H1 (cell line): ENCODE results near the gene FRMD3. TPM values are rescaled to one million over a fixed set of nuclear protein-coding genes. Genes with fewer than 3 reads are reported as not detected.
A peak's percentile ranks its signal among the peaks of the same experiment; 100 is the strongest.

ENCODE experiments used
- CTCF ChIA-PET: fragments of 300-600 bp; sonication (Branson Sonifier 250); formaldehyde crosslinking; loops from one replicate; lab custom pipeline; 2021; ENCODE audit not compliant: partially characterized antibody; lab: Charles Lee
- POLR2A ChIA-PET: fragments of 300-600 bp; sonication (Branson Sonifier 250); formaldehyde crosslinking; loops from one replicate; lab custom pipeline; 2021; ENCODE audit warnings: inconsistent platforms; ENCODE audit not compliant: partially characterized antibody; lab: Charles Lee
- DNase-seq, 2 experiments: peaks; one replicate each; pipeline versions ENCODE4 v3.0.0 to v3.0.0-alpha.2; 2010 to 2022; ENCODE audit warnings: low spot score in 2 of 2, low read depth in 1 of 2, mixed read lengths in 1 of 2
- FAIRE-seq: peaks from 2 replicates; lab custom pipeline; 2011; peaks lifted over from hg19 to GRCh38; lab: Jason Lieb, UNC
- H2AFZ ChIP-seq: 2 replicates; pipeline ENCODE4 v1.8.1; 2012; ENCODE audit warnings: low read length, inconsistent platforms
- H2AK5ac ChIP-seq: 2 replicates; pipeline ENCODE4 v1.6.1; 2013; ENCODE audit warnings: low read depth, low read length
- H2BK120ac ChIP-seq: replicated peaks from 2 replicates; pipeline ENCODE3; 2013; ENCODE audit warnings: low read depth, low read length, inconsistent platforms
- H2BK12ac ChIP-seq: 2 replicates; pipeline ENCODE4 v1.6.1; 2013; ENCODE audit warnings: low read depth, low read length
- H2BK15ac ChIP-seq: 2 replicates; pipeline ENCODE4 v1.6.1; 2013; ENCODE audit warnings: low read length
- H2BK20ac ChIP-seq: 2 replicates; pipeline ENCODE4 v1.6.1; 2013; ENCODE audit warnings: low read length
- H2BK5ac ChIP-seq: 2 replicates; pipeline ENCODE4 v1.6.1; 2013; ENCODE audit warnings: low read depth, low read length
- H3K14ac ChIP-seq: 2 replicates; pipeline ENCODE4 v1.6.1; 2013; ENCODE audit warnings: inconsistent platforms; ENCODE audit not compliant: insufficient read length
- H3K18ac ChIP-seq: 2 replicates; pipeline ENCODE4 v1.6.1; 2013; ENCODE audit warnings: low read length; ENCODE audit errors: extremely low read depth
- H3K23ac ChIP-seq: 2 replicates; pipeline ENCODE4 v1.6.1; 2013; ENCODE audit warnings: inconsistent platforms; ENCODE audit not compliant: insufficient read length
- H3K23me2 ChIP-seq: 2 replicates; pipeline ENCODE4 v1.6.1; 2013; ENCODE audit warnings: low read depth, low read length
- H3K27ac ChIP-seq: 2 replicates; pipeline ENCODE4 v1.6.1; 2011; ENCODE audit warnings: low read depth, low read length, inconsistent platforms
- H3K27me3 ChIP-seq, 4 experiments: replicated peaks in 1 of 4; 1 replicate in 1 of 4; 2 replicates in 3 of 4; pipeline versions ENCODE4 v1.6.1 to v1.8.1; 2011 to 2013; ENCODE audit warnings: low read length in 3 of 4, mild to moderate bottlenecking in 3 of 4, inconsistent platforms in 2 of 4, mixed read lengths in 2 of 4, moderate library complexity in 1 of 4; ENCODE audit not compliant: control insufficient read depth in 3 of 4, insufficient read depth in 3 of 4; ENCODE audit errors: extremely low read depth in 1 of 4
- H3K36me3 ChIP-seq, 4 experiments: 2 replicates each; pipeline versions ENCODE4 v1.6.1 to v1.8.1; 2011 to 2013; ENCODE audit warnings: mild to moderate bottlenecking in 4 of 4, low read length in 3 of 4, moderate library complexity in 2 of 4, control low read depth in 1 of 4, inconsistent platforms in 1 of 4; ENCODE audit not compliant: insufficient read depth in 4 of 4, control insufficient read depth in 2 of 4
- H3K4ac ChIP-seq: replicated peaks from 2 replicates; pipeline ENCODE3; 2013; ENCODE audit warnings: low read length, low read depth, mixed read lengths, inconsistent platforms; ENCODE audit not compliant: insufficient read length
- H3K4me1 ChIP-seq, 4 experiments: replicated peaks in 1 of 4; 1 replicate in 1 of 4; 2 replicates in 3 of 4; pipeline versions ENCODE4 v1.6.1 to v1.8.1; 2011 to 2013; ENCODE audit warnings: low read length in 3 of 4, inconsistent platforms in 2 of 4, mixed read lengths in 1 of 4; ENCODE audit not compliant: insufficient read depth in 4 of 4, control insufficient read depth in 3 of 4
- H3K4me2 ChIP-seq, 2 experiments: 2 replicates each; pipeline versions ENCODE4 v1.6.1 to v1.8.1; 2011 to 2013; ENCODE audit warnings: low read depth in 2 of 2, low read length in 2 of 2, control low read depth in 1 of 2, inconsistent platforms in 1 of 2, mild to moderate bottlenecking in 1 of 2; ENCODE audit not compliant: insufficient read depth in 1 of 2
- H3K4me3 ChIP-seq, 4 experiments: fragments of 200-600, 300-600 bp in 1 of 4; sonication (generic), shearing (Covaris generic), sonication (Bioruptor Twin) in 1 of 4; 2 replicates each; pipeline versions ENCODE4 v1.5.1 to v1.8.1; 2011 to 2016; ENCODE audit warnings: low read length in 4 of 4, low read depth in 3 of 4, control low read depth in 2 of 4, inconsistent platforms in 2 of 4, mild to moderate bottlenecking in 2 of 4, mixed read lengths in 1 of 4, moderate library complexity in 1 of 4; ENCODE audit not compliant: insufficient read depth in 2 of 4; ENCODE audit errors: extremely low read depth in 1 of 4
- H3K56ac ChIP-seq: replicated peaks from 2 replicates; pipeline ENCODE3; 2013; ENCODE audit warnings: low read depth, mild to moderate bottlenecking, mixed read lengths, low read length, inconsistent platforms; ENCODE audit not compliant: insufficient read length
- H3K79me1 ChIP-seq: 2 replicates; pipeline ENCODE4 v1.6.1; 2013; ENCODE audit warnings: low read depth, low read length, control low read depth
- H3K79me2 ChIP-seq, 2 experiments: 2 replicates each; pipeline versions ENCODE4 v1.6.1 to v1.8.1; 2012 to 2013; ENCODE audit warnings: low read length in 2 of 2, mild to moderate bottlenecking in 2 of 2, inconsistent platforms in 1 of 2; ENCODE audit not compliant: insufficient read depth in 2 of 2, control insufficient read depth in 1 of 2
- H3K9ac ChIP-seq, 4 experiments: replicated peaks in 1 of 4; 1 replicate in 1 of 4; 2 replicates in 3 of 4; pipeline versions ENCODE4 v1.6.1 to v1.8.1; 2011 to 2013; ENCODE audit warnings: low read depth in 3 of 4, low read length in 3 of 4, control low read depth in 2 of 4, mild to moderate bottlenecking in 2 of 4, moderate library complexity in 2 of 4, inconsistent platforms in 1 of 4; ENCODE audit errors: extremely low read depth in 1 of 4
- H3K9me3 ChIP-seq, 2 experiments: 2 replicates each; pipeline versions ENCODE4 v1.6.1 to v1.8.1; 2012 to 2013; ENCODE audit warnings: mild to moderate bottlenecking in 2 of 2, moderate library complexity in 2 of 2, control low read depth in 1 of 2, inconsistent platforms in 1 of 2, low read depth in 1 of 2, low read length in 1 of 2, mixed read lengths in 1 of 2; ENCODE audit not compliant: insufficient read depth in 2 of 2
- H4K20me1 ChIP-seq, 2 experiments: replicated peaks in 1 of 2; 2 replicates each; pipeline versions ENCODE3 to v1.8.1; 2011 to 2013; ENCODE audit warnings: inconsistent platforms in 2 of 2, low read length in 2 of 2, mild to moderate bottlenecking in 1 of 2; ENCODE audit not compliant: insufficient read depth in 2 of 2, control insufficient read depth in 1 of 2
- H4K5ac ChIP-seq: 2 replicates; pipeline ENCODE4 v1.6.1; 2013; ENCODE audit warnings: low read length, low read depth, mixed read lengths, inconsistent platforms; ENCODE audit not compliant: insufficient read length
- H4K8ac ChIP-seq: 2 replicates; pipeline ENCODE4 v1.8.0; 2013; ENCODE audit warnings: mild to moderate bottlenecking, moderate library complexity, low read length, inconsistent platforms; ENCODE audit not compliant: insufficient read depth; ENCODE audit errors: extremely low read depth
- H4K91ac ChIP-seq: replicated peaks from 2 replicates; pipeline ENCODE3; 2013; ENCODE audit warnings: low read length, mixed read lengths, inconsistent platforms; ENCODE audit not compliant: insufficient read length
- BCL11A ChIP-seq, 2 experiments: IDR thresholded peaks; one replicate each; pipeline ENCODE4 v1.6.1; 2011; ENCODE audit warnings: low read depth in 2 of 2, low read length in 2 of 2, mild to moderate bottlenecking in 2 of 2
- CBX8 ChIP-seq: fragments of 300-800, 300-1000 bp; sonication (generic); IDR thresholded peaks from 2 replicates; pipeline ENCODE4 v1.7.1; 2016; ENCODE audit warnings: low read depth, low read length, borderline replicate concordance
- CEBPB ChIP-seq: IDR thresholded peaks from 2 replicates; pipeline ENCODE4 v1.6.1; 2012; ENCODE audit warnings: low read depth, low read length
- POU5F1 ChIP-seq: IDR thresholded peaks from 2 replicates; pipeline ENCODE4 v1.6.1; 2011; ENCODE audit warnings: low read depth, mild to moderate bottlenecking, low read length, moderate library complexity
- RNF2 ChIP-seq: fragments of 200-900, 300-1000 bp; sonication (generic); IDR thresholded peaks from 2 replicates; pipeline ENCODE4 v1.7.1; 2016; ENCODE audit warnings: borderline replicate concordance, low read depth, mild to moderate bottlenecking, antibody characterized with exemption, low read length; ENCODE audit not compliant: poor library complexity, severe bottlenecking; ENCODE audit errors: missing control alignments
- SIRT6 ChIP-seq: IDR thresholded peaks from one replicate; pipeline ENCODE4 v1.7.1; 2012; ENCODE audit warnings: low read length, inconsistent platforms
- TAF1 ChIP-seq: IDR thresholded peaks from 2 replicates; pipeline ENCODE4 v1.6.1; 2011; ENCODE audit warnings: mild to moderate bottlenecking, low read depth, low read length
- TEAD4 ChIP-seq: IDR thresholded peaks from 2 replicates; pipeline ENCODE4 v1.6.1; 2012; ENCODE audit warnings: low read depth, low read length, inconsistent platforms, mixed read lengths
- YY1 ChIP-seq: IDR thresholded peaks from 2 replicates; pipeline ENCODE4 v1.6.1; 2011; ENCODE audit warnings: low read depth, mild to moderate bottlenecking, low read length
- WGBS, 2 experiments: shearing (Covaris generic) in 1 of 2; methylation state at CpG; one replicate each; pipeline versions ENCODE4 v1.1.6 to v1.1.7; 2013 to 2015; ENCODE audit warnings: low lambda C conversion rate in 2 of 2, mixed read lengths in 2 of 2, inconsistent platforms in 1 of 2, low coverage in 1 of 2, missing lambda C conversion rate in 1 of 2; ENCODE audit not compliant: insufficient replicate concordance in 2 of 2, insufficient coverage in 1 of 2, insufficient read length in 1 of 2; ENCODE audit errors: extremely low coverage in 1 of 2, missing lambda C conversion rate in 1 of 2; 5-methylcytosine and 5-hydroxymethylcytosine counted together
- polyA plus RNA-seq, 7 experiments: library from polyadenylated mRNA; depleted of rRNA in 3 of 7; stranded (reverse) in 5 of 7; unstranded in 2 of 7; fragments of >200 nt in 5 of 7; fragments of 200-250 nt in 2 of 7; gene quantifications; 1 replicate in 5 of 7; 2 replicates in 1 of 7; 4 replicates in 1 of 7; pipeline versions ENCODE4 v1.2.1 to v1.2.3, GENCODE V29; 2011 to 2013; ENCODE audit warnings: missing spikeins in 2 of 7, mixed read lengths in 2 of 7
- total RNA-seq: library from RNA; stranded (reverse); fragmentation: NEBNext Ultra II Directional; extraction: Animal tissue kit (Norgen Biotek cat#: 25700); gene quantifications from 2 replicates; pipeline ENCODE4 v1.2.1, GENCODE V29; 2021
- TF ChIP-seq, protein P1 (sequence below): IDR thresholded peaks from 2 replicates; pipeline ENCODE4 v1.6.1; 2011; ENCODE audit warnings: low read depth, mild to moderate bottlenecking, low read length; ENCODE audit not compliant: insufficient read depth
- TF ChIP-seq, protein P2 (sequence below): IDR thresholded peaks from 2 replicates; pipeline ENCODE4 v1.6.1; 2012; ENCODE audit warnings: inconsistent platforms

FRMD3 gene
- total and polyA plus RNA-seq, 2 of the 8 experiments (the other 6 are each of a cell fraction or from before 2014, with no cell fraction given) = 0.15 to 1.4 TPM

DNA sequence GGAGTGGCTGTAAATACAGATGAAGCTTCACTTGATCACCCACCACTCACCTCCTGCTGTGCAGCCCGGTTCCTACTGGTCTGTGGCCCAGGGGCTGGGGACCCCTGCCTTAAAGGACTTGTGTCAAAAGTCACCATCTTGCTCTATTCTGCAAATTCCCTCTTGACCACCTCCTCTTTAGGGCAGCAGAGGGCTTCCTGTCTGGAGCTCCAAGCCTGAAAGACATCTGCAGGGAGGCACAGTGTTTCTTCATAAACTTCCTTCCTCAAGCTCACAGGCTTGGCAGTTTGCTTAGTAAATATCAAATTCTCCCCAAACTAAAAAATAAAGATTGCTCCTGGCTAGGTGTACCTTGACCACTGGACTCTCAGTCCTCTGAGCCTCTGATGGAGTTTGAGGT is 104.4 kb downstream of the FRMD3 start:
- H3K56ac ChIP-seq = no peak overlapping the region
- no peak overlapping the region for H3K4me3 ChIP-seq
- no peaks in the 10 kb centered on the region for H4K20me1 ChIP-seq
- H2BK15ac ChIP-seq = no peak overlapping the region
- no peak overlapping the region for H2AFZ ChIP-seq
- H3K9me3 ChIP-seq = peaks cover 5 to 6% of the 10 kb centered on the region in 2 experiments; a peak in 2 of 4 replicates
- peaks cover 0 to 8% (median 6%) of the 10 kb centered on the region in 4 experiments; a peak in 4 of 7 replicates for H3K4me1 ChIP-seq
- H3K23ac ChIP-seq = no peak overlapping the region
- no peak overlapping the region for H3K14ac ChIP-seq
- no peak overlapping the region for H3K27ac ChIP-seq
- 0 out of 2 replicates have a peak overlapping the region, but pooled peaks have one; percentile 39 for H2AK5ac ChIP-seq
- H3K79me2 ChIP-seq = no peaks in the 10 kb centered on the region
- H3K18ac ChIP-seq = no peak overlapping the region
- FAIRE-seq = no peak
- no peak overlapping the region for H4K5ac ChIP-seq
- no peak for DNase-seq
- no peaks in the 10 kb centered on the region for H3K79me1 ChIP-seq
- ChIA-PET CTCF (interaction anchor here (2.0 kb wide), 1 partner anchor 10 kb away, joined by 8 read pairs; no protein-coding TSS in a partner anchor), POLR2A (no interaction called here)
- no peaks in the 10 kb centered on the region for H3K23me2 ChIP-seq
- H4K8ac ChIP-seq = no peak overlapping the region
- no peaks in the 10 kb centered on the region for H3K27me3 ChIP-seq
- no peak overlapping the region for H2BK20ac ChIP-seq
- no peak overlapping the region for H4K91ac ChIP-seq
- H2BK5ac ChIP-seq = no peak overlapping the region
- 81% methylated on average over 1 of the region's 1 CpG; no CpG with 5 or more reads in 1 of the 2 experiments for WGBS, 2 experiments
- H2BK12ac ChIP-seq = no peak overlapping the region
- H2BK120ac ChIP-seq = no peak overlapping the region
- H3K4ac ChIP-seq = no peak overlapping the region
- no peak overlapping the region for H3K9ac ChIP-seq
- H3K36me3 ChIP-seq = 0 out of 8 replicates have a peak, but pooled peaks cover 0 to 5% (median 0%) of the 10 kb centered on the region in 4 experiments
- H3K4me2 ChIP-seq = no peak overlapping the region
- TF ChIP-seq TEAD4 (no peak), CBX8 (no peak), BCL11A (IDR thresholded peaks at IDR 0.05; ENCODE audit: low read depth in 2 of 2, low read length in 2 of 2) (no peak), SIRT6 (no peak), POU5F1 (no peak), TAF1 (no peak), YY1 (no peak), CEBPB (no peak), RNF2 (no peak)
- TF ChIP-seq, protein P1, sequence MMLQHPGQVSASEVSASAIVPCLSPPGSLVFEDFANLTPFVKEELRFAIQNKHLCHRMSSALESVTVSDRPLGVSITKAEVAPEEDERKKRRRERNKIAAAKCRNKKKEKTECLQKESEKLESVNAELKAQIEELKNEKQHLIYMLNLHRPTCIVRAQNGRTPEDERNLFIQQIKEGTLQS = no peak
- TF ChIP-seq, protein P2, sequence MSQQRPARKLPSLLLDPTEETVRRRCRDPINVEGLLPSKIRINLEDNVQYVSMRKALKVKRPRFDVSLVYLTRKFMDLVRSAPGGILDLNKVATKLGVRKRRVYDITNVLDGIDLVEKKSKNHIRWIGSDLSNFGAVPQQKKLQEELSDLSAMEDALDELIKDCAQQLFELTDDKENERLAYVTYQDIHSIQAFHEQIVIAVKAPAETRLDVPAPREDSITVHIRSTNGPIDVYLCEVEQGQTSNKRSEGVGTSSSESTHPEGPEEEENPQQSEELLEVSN = no peak
